Measurements from ENCODE around the gene DLG5.

- TF ChIP-seq CTCF (tag by site-specific recombination; IDR thresholded peaks at IDR 0.05), result no peak
- TF ChIP-seq HOXA7 (CRISPR knock-in tag; IDR thresholded peaks at IDR 0.05; ENCODE audit: borderline replicate concordance), result no peak
- TF ChIP-seq ZSCAN5A (tag by site-specific recombination; IDR thresholded peaks at IDR 0.05), result no peak
- no peak for TF ChIP-seq ZNF133 (tag by site-specific recombination; IDR thresholded peaks at IDR 0.05)
- no peak for TF ChIP-seq PBX3 (CRISPR knock-in tag; IDR thresholded peaks at IDR 0.05)
- TF ChIP-seq SCRT1 (tag by site-specific recombination; IDR thresholded peaks at IDR 0.05; ENCODE audit: borderline replicate concordance), result no peak
- no peak for TF ChIP-seq ZBTB26 (tag by site-specific recombination; optimal IDR thresholded peaks at IDR 0.05)
- TF ChIP-seq ZNF398 (tag by site-specific recombination; IDR thresholded peaks at IDR 0.05), result no peak
Observed at GRCh38 chr10:77922055-77922454, 4.5 kb downstream of the DLG5 start.

All from HEK293 (cell line).